Mesothelial cell of epicardium (in vitro differentiated cells): ENCODE data around the gene HOXB1. TPM values are rescaled to one million over a fixed set of nuclear protein-coding genes. Genes with fewer than 3 reads are reported as not detected.

Experiments used
- DNase-seq, 2 experiments: peaks; one replicate each; pipeline ENCODE4 v3.0.0; 2021; ENCODE audit warnings: low spot score in 2 of 2; ENCODE audit not compliant: unreplicated experiment in 2 of 2
- H3K27ac Mint-ChIP-seq: 2 replicates; pipeline ENCODE4 v1.8.0; 2021; ENCODE audit warnings: mixed read lengths
- H3K27me3 Mint-ChIP-seq: 2 replicates; pipeline ENCODE4 v1.8.0; 2021; ENCODE audit warnings: low read depth, mixed read lengths
- H3K36me3 Mint-ChIP-seq: 2 replicates; pipeline ENCODE4 v1.8.0; 2021; ENCODE audit warnings: mixed read lengths
- H3K4me1 Mint-ChIP-seq: 2 replicates; pipeline ENCODE4 v1.8.0; 2021; ENCODE audit warnings: mixed read lengths
- H3K4me3 Mint-ChIP-seq: 2 replicates; pipeline ENCODE4 v1.8.0; 2021; ENCODE audit warnings: mild to moderate bottlenecking, moderate library complexity, mixed read lengths
- H3K9me3 Mint-ChIP-seq: 2 replicates; pipeline ENCODE4 v1.8.0; 2021; ENCODE audit warnings: mixed read lengths
- CTCF ChIP-seq: fragments of 200-600 bp; sonication (generic); IDR thresholded peaks from one replicate; pipeline ENCODE4 v1.5.0; 2021; ENCODE audit warnings: antibody characterized with exemption; ENCODE audit not compliant: unreplicated experiment
- total RNA-seq: library from RNA; stranded (reverse); gene quantifications from 3 replicates; pipeline ENCODE4 v1.2.1, GENCODE V29; 2021

The HOXB1 gene
- total RNA-seq, 1 donor from 2014 or later, result 0.25 TPM

- TF ChIP-seq CTCF, result no peak
- Mint-ChIP-seq H3K4me1 (peaks cover 58% of the 10 kb centered on the region), H3K9me3 (no peaks in the 10 kb centered on the region), H3K27ac (peak overlapping the region; percentile 98), H3K27me3 (no peaks in the 10 kb centered on the region), H3K4me3 (peak overlapping the region; percentile 66), H3K36me3 (peaks cover 4% of the 10 kb centered on the region)
- DNase-seq, result no peak
Observed at GRCh38 chr17:48562934-48563333, 32.1 kb upstream of the HOXB1 start.

DNA sequence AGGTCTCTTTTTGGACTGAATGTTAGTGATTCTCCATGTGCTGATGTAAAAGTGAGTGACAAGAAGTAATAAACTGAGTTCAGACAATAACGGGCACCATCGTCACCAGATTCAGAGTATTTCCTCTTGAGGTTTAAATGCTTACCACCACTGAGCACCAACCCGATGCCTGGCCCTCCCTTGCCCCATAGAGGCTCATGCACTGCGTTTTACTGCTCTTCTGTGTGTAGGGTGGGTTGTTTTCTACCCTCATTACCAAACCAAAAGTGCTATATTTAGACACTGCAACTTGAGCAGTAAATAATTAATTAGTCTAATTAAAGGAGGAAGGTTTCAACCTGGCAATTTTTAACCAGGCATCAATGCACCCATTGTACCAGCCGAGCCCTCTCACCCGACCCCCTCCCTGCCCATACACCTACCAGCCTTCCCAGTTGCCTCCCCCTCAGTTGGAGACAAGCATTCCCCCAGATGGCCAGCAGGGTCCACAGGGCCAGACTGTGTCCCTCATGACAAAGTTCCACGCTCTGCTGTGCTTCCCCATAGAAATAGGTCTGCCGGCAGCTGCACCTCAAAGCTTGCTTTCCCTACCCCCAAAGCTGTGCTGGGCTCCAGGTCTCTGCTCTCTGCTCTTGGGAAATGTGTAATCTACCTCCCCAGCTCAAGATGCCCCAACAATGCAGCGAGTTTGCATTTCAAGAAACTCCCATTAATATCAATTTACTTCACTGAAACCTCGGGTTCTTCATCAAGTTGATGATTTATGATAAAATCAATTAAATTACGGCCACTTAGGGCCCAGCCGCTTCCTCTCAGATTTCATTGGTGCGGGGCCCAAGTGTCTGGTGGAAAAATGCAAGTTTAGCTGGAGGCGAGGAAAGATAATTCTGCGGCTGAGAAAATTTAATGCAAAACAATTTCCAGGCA, 31.3 kb upstream of the HOXB1 start:
- H3K4me3 Mint-ChIP-seq, result peak overlapping the region; percentile 66
- peaks cover 65% of the 10 kb centered on the region for H3K4me1 Mint-ChIP-seq
- H3K27me3 Mint-ChIP-seq, result no peaks in the 10 kb centered on the region
- H3K9me3 Mint-ChIP-seq, result no peaks in the 10 kb centered on the region
- H3K36me3 Mint-ChIP-seq, result peaks cover 4% of the 10 kb centered on the region
- DNase-seq, result no peak
- no peak for TF ChIP-seq CTCF
- peak overlapping the region; percentile 98 for H3K27ac Mint-ChIP-seq

DNA sequence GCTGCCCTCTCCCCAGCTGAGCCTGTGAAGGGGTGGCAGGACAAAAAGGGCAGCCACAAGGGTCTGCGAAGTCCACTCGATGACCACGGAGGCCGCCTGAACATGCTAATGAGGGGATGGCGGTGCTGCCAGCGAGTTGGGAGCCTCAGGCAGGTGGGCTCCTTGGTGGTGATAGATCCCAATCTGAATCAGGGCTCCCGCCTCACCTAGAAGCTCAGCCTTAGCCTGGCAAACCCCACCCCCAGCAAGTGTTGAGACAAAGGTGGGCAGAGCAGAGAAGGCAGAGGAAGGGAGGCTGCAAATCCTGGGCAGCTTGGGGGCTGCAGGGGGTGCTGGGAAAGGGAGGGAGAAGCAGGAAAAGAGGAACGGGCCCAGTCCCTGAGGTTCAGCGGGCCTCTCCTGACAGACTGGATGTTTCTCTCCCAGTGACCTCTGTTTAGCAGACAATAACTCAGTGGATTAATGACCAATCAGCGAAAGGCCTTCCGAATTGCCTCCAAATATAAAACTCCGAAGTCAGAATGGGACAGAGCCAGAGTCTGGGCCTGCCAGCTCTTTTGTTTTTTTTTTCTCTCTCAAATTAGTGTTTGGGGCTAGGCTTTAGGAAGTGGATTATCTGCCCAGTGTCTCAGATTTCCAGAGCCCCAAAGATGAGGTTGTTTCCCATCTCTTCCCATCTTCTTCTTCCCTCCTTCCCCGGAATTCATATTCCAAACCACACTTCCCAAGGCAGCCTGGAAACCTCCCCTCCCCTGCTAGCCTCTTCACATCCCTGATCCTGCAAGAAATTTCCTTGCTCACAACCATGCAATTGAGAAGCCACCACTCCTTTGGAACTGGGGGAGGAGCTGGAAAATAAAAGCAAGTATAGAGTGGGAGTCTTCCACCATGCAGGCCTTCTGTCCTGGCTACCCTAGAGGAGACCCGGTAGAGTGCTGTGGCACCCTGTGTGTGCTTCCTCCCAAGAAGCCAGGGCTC, 29.3 kb upstream of the HOXB1 start:
- TF ChIP-seq CTCF, result no peak
- H3K4me1 Mint-ChIP-seq, result peaks cover 83% of the 10 kb centered on the region
- H3K27ac Mint-ChIP-seq, result peak overlapping the region; percentile 99
- DNase-seq, result no peak
- peaks cover under 1% of the 10 kb centered on the region for H3K27me3 Mint-ChIP-seq
- peak overlapping the region; percentile 61 for H3K4me3 Mint-ChIP-seq
- no peaks in the 10 kb centered on the region for H3K9me3 Mint-ChIP-seq
- peaks cover 4% of the 10 kb centered on the region for H3K36me3 Mint-ChIP-seq

GRCh38 chr17:48559122-48559839, 28.5 kb upstream of the HOXB1 start:
- H3K36me3 Mint-ChIP-seq, result peaks cover 8% of the 10 kb centered on the region
- H3K4me1 Mint-ChIP-seq, result peaks cover 91% of the 10 kb centered on the region
- H3K27me3 Mint-ChIP-seq, result peaks cover 4% of the 10 kb centered on the region
- DNase-seq, result no peak
- peak overlapping the region; percentile 99 for H3K27ac Mint-ChIP-seq
- H3K9me3 Mint-ChIP-seq, result no peaks in the 10 kb centered on the region
- peak overlapping the region; percentile 61 for H3K4me3 Mint-ChIP-seq
- TF ChIP-seq CTCF, result no peak

DNA sequence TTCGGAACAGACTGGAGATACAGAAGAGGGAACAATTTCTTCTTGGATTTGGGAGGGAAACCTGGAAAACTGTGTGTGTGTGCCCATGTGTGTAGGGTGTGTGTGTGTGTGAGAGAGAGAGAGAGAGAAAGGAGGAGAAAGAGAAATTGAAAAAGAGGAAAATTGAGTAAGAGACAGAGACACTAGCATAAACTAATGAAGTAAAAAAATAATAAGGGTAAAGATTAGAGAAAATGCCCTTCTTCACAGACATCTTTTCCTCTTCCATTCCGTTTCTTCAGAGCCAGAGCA, 28.0 kb upstream of the HOXB1 start:
- H3K27ac Mint-ChIP-seq, result peak overlapping the region; percentile 99
- DNase-seq, result no peak
- H3K36me3 Mint-ChIP-seq, result peaks cover 8% of the 10 kb centered on the region
- peaks cover 95% of the 10 kb centered on the region for H3K4me1 Mint-ChIP-seq
- peaks cover 4% of the 10 kb centered on the region for H3K27me3 Mint-ChIP-seq
- H3K9me3 Mint-ChIP-seq, result no peaks in the 10 kb centered on the region
- H3K4me3 Mint-ChIP-seq, result peak overlapping the region; percentile 61
- no peak for TF ChIP-seq CTCF
